GM18508 (cell line): ENCODE results near the gene CCDC50.

Source experiments
- ATAC-seq: cut with Tn5 transposase; IDR thresholded peaks from one replicate; pipeline ENCODE4 v1.9.1; 2021; ENCODE audit warnings: moderate number of reproducible peaks; ENCODE audit not compliant: insufficient read depth, unreplicated experiment

The CCDC50 gene

GRCh38 chr3:191412759-191413158 is 83.6 kb downstream of the CCDC50 start:
- no peak for ATAC-seq

GRCh38 chr3:191414286-191414685 is 85.1 kb downstream of the CCDC50 start:
- ATAC-seq = no peak

GRCh38 chr3:191414732-191415131 is 85.5 kb downstream of the CCDC50 start:
- ATAC-seq = no peak

- ATAC-seq = no peak
Measured at GRCh38 chr3:191415566-191415965, 86.4 kb downstream of the CCDC50 start.

GRCh38 chr3:191417457-191417729 is 88.2 kb downstream of the CCDC50 start:
- no peak for ATAC-seq

GRCh38 chr3:191420771-191421170 is 91.6 kb downstream of the CCDC50 start:
- ATAC-seq = no peak

- ATAC-seq = no peak
Measured at GRCh38 chr3:191424881-191425280, 95.7 kb downstream of the CCDC50 start.

GRCh38 chr3:191425322-191425734 is 96.1 kb downstream of the CCDC50 start:
- ATAC-seq = no peak

GRCh38 chr3:191426311-191426710 is 97.1 kb downstream of the CCDC50 start:
- ATAC-seq = no peak

GRCh38 chr3:191428177-191428576 is 99.0 kb downstream of the CCDC50 start:
- ATAC-seq = no peak

- ATAC-seq = no peak
Measured at GRCh38 chr3:191430103-191430502, 100.9 kb downstream of the CCDC50 start.

GRCh38 chr3:191431160-191431822 is 102.1 kb downstream of the CCDC50 start:
- no peak for ATAC-seq

GRCh38 chr3:191432162-191432561 is 103.0 kb downstream of the CCDC50 start:
- no peak for ATAC-seq

- ATAC-seq = no peak
Measured at GRCh38 chr3:191434024-191434423, 104.8 kb downstream of the CCDC50 start.

- no peak for ATAC-seq
Measured at GRCh38 chr3:191435981-191436380, 106.8 kb downstream of the CCDC50 start.

GRCh38 chr3:191438150-191438814 is 109.1 kb downstream of the CCDC50 start:
- ATAC-seq = no peak

- ATAC-seq = no peak
Measured at GRCh38 chr3:191440532-191440931, 111.3 kb downstream of the CCDC50 start.

- no peak for ATAC-seq
Measured at GRCh38 chr3:191441687-191442086, 112.5 kb downstream of the CCDC50 start.

GRCh38 chr3:191444569-191444968 is 115.4 kb downstream of the CCDC50 start:
- no peak for ATAC-seq
